Heart right ventricle (tissue), 16 donors: ENCODE data around the gene TIMM29. TPM values are rescaled to one million over a fixed set of nuclear protein-coding genes. Genes with fewer than 3 reads are reported as not detected.

Experiments used
- ATAC-seq, 8 donors: fragments of 200-7000 bp; cut with Tn5 transposase; one replicate each; pipeline ENCODE4 v1.9.1; 2020; ENCODE audit warnings: mild to moderate bottlenecking in 8 of 8, moderate library complexity in 8 of 8, moderate number of reproducible peaks in 1 of 8
- DNase-seq, 2 donors: peaks; one replicate each; pipeline ENCODE4 v3.0.0-alpha.2; 2020
- H3K27ac ChIP-seq, 10 donors: fragments of 200-600 bp; sonication (generic) in 2 of 10; one replicate each; pipeline versions ENCODE4 v1.5.0 to v1.8.0; 2020 to 2022; ENCODE audit warnings: mild to moderate bottlenecking in 3 of 10
- H3K27me3 ChIP-seq, 7 donors: fragments of 200-600 bp; one replicate each; pipeline ENCODE4 v1.8.0; 2021 to 2022; ENCODE audit warnings: mild to moderate bottlenecking in 2 of 7
- H3K36me3 ChIP-seq, 9 donors: fragments of 200-600 bp; sonication (generic) in 1 of 9; one replicate each; pipeline versions ENCODE4 v1.5.0 to v1.8.0; 2020 to 2022; ENCODE audit warnings: mild to moderate bottlenecking in 2 of 9
- H3K4me1 ChIP-seq, 9 donors: fragments of 200-600 bp; sonication (generic) in 1 of 9; one replicate each; pipeline versions ENCODE4 v1.5.0 to v1.8.0; 2020 to 2022; ENCODE audit warnings: mild to moderate bottlenecking in 4 of 9
- H3K4me3 ChIP-seq, 10 donors: fragments of 200-600 bp; sonication (generic) in 2 of 10; one replicate each; pipeline versions ENCODE4 v1.5.0 to v1.8.0; 2020 to 2022; ENCODE audit warnings: mild to moderate bottlenecking in 7 of 10, moderate library complexity in 2 of 10
- H3K9me3 ChIP-seq, 11 donors: fragments of 200-600 bp in 10 of 11; sonication (generic) in 2 of 11; one replicate each; pipeline versions ENCODE4 v1.5.0 to v1.8.0; 2013 to 2022; ENCODE audit warnings: mild to moderate bottlenecking in 2 of 11, control low read depth in 1 of 11, moderate library complexity in 1 of 11
- WGBS, 2 donors: extraction: QIAGEN DNeasy Blood & Tissue Kit; methylation state at CpG; one replicate each; pipeline ENCODE4 v1.1.7; 2013; ENCODE audit warnings: inconsistent platforms in 1 of 2; 5-methylcytosine and 5-hydroxymethylcytosine counted together
- intact Hi-C, 10 donors: fragments of 100-400 bp; cut with DNase I; formaldehyde crosslinking; loops; one replicate each; pipeline versions ENCODE4 v1.11.1 to v1.14.2; 2022
- polyA plus RNA-seq, 2 donors: library from polyadenylated mRNA; stranded (reverse); fragments of 200-250 nt; gene quantifications; one replicate each; pipeline ENCODE4 v1.2.3, GENCODE V29; 2013
- total RNA-seq, 10 donors: library from RNA; stranded (reverse); fragmentation: NEBNext Ultra II Directional in 3 of 10; extraction: Animal tissue kit (Norgen Biotek cat#: 25700) in 3 of 10; gene quantifications; one replicate each; pipeline versions ENCODE4 v1.2.1 to v1.2.4, GENCODE V29; 2021 to 2023
- TF ChIP-seq, protein P1 (sequence below), 9 donors: fragments of 200-600 bp; sonication (generic) in 2 of 9; IDR thresholded peaks; one replicate each; pipeline versions ENCODE4 v1.5.0 to v1.8.0; 2021 to 2022; ENCODE audit warnings: antibody characterized with exemption in 9 of 9, mild to moderate bottlenecking in 5 of 9, moderate library complexity in 1 of 9
- donor health status: Arrhythmogenic right ventricular cardiomyopathy.
- donor health status: ischemic (EF 13 %, LVEDD 7.1; RV severe dilation, severe dysfunction).
- donor health status: healthy with polysubstance abuse.
- donor health status: DM: no; HTN: yes; CAD: no.
- donor health status: DM: no; HTN: no; CAD: no.
- donor health status: ischemic (EF 25% LVEDD 6.9; RV normal size, moderate dysfunction).
- donor health status: ischemic (EF 25% LVEDD 5.7; RV mildly dilated, moderate dysfunction).
- donor health status: healthy.
- donor health status: DM: yes; HTN: yes; CAD: no.
- donor health status: Ischemic cardiomyopathy.
- donor health status: ischemic (EF 35%, LVEDD 5.7; RV mildly dilated, moderate dysfunction).
- donor health status: nonischemic (EF 11% LVEDD 7.7; RV severe dilation, severe dysfunction).
- donor health status: DM: yes; HTN: yes; CAD: no.
- donor health status: PGD.
- donor health status: ischemic (EF 29% LVEDD 5.4; RV normal size, mild dysfunction).
- donor health status: nonischemic (EF 23%, LVEDD 6.1; RV moderate dilation, normal function).

The TIMM29 gene
- total and polyA plus RNA-seq, 12 donors: 10.8 to 17.3 (median 14.7) TPM

DNA sequence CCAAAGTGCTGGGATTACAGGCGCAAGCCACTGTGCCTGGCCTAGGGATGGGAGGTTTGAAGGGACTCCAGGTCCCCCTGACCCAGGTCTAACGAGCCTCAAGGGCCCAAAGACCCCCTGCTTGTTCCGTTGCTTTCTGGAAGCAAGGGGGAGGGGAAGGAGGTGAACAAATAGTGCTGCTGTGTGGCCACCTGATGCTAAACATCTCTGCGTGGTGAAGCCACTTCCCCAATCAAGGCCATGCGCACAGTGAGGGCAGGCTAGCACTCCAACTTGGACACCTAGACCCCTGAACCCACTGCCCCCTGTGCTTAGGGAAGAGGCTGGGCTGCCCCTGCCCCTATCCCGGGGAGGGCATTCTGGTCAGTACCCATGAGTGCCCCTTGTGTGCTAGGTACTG, 33.2 kb upstream of the TIMM29 start:
- Histone ChIP-seq H3K4me3 (no peak overlapping the region), H3K36me3 (no peaks in the 10 kb centered on the region), H3K27me3 (no peaks in the 10 kb centered on the region), H3K27ac (no peak overlapping the region), H3K9me3 (no peaks in the 10 kb centered on the region), H3K4me1 (peaks cover 12 to 64% (median 41%) of the 10 kb centered on the region in 9 donors)
- TF ChIP-seq, protein P1, sequence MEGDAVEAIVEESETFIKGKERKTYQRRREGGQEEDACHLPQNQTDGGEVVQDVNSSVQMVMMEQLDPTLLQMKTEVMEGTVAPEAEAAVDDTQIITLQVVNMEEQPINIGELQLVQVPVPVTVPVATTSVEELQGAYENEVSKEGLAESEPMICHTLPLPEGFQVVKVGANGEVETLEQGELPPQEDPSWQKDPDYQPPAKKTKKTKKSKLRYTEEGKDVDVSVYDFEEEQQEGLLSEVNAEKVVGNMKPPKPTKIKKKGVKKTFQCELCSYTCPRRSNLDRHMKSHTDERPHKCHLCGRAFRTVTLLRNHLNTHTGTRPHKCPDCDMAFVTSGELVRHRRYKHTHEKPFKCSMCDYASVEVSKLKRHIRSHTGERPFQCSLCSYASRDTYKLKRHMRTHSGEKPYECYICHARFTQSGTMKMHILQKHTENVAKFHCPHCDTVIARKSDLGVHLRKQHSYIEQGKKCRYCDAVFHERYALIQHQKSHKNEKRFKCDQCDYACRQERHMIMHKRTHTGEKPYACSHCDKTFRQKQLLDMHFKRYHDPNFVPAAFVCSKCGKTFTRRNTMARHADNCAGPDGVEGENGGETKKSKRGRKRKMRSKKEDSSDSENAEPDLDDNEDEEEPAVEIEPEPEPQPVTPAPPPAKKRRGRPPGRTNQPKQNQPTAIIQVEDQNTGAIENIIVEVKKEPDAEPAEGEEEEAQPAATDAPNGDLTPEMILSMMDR (IDR thresholded peaks at IDR 0.05): no peak
- DNase-seq: no peak
- 86 to 88% methylated on average over 6 of the region's 6 CpGs for WGBS, 2 donors
- intact Hi-C loops: no loop called here
- ATAC-seq: no peak

DNA sequence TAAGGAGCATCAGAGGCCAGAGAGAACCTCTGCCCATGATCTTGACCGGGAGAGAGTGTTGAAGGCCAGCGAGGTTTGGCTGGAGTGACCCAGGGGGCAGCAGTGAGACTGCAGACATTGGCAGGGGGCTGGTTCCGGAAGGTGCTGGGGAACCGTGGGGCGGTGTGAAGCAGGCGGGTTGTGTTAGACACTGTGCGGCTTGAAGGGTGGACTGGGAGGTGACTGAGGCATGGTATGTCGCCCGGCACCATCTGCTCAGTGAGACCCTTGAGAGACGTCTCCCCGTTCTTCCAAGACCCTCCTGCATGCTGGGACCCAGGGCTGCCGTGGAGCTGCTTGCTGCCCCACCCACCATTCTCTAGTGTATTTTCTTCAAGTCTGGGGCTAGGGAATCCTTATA, 32.7 kb upstream of the TIMM29 start:
- no peaks in the 10 kb centered on the region for H3K27me3 ChIP-seq
- peaks cover 10 to 63% (median 40%) of the 10 kb centered on the region in 9 donors for H3K4me1 ChIP-seq
- H3K4me3 ChIP-seq: no peak overlapping the region
- no peak overlapping the region for H3K27ac ChIP-seq
- ATAC-seq (no peak), DNase-seq (no peak)
- no peaks in the 10 kb centered on the region for H3K9me3 ChIP-seq
- H3K36me3 ChIP-seq: no peaks in the 10 kb centered on the region
- intact Hi-C loops: no loop called here
- WGBS, 2 donors: 80 to 82% methylated on average over 12 of the region's 12 CpGs
- TF ChIP-seq, protein P1 (IDR thresholded peaks at IDR 0.05): no peak

DNA sequence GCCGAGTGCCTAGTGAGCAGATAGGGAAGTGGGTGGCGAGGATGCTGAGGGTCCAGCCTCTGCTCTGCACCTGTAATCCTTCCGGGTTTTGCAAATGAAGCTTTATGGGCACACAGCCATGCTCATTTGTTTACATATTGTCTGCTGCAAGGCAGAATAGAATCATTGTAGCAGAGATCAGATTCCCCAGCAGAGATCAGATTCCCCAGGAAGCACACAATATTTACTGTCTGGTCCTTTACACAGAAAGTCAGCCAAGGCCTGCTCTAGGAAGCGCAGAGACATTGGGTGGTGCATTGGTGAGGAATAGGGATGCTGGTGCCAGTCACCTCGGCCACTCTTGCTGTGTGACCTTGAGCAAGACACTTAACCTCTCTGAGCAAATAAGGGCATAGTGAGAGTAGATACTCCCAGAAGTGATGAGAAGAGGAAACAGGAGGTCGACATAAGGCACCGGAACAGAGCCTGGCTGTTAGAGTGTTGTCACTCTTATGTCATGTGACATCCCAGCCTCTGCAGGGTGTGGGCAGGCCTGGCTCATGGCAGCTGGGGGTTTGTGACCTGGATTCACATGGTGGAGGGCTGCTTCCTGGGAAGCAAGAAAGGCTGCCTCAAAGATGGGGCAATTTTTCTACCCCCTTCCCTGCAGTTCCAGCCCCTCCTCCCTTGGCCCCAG, 31.6 kb upstream of the TIMM29 start:
- no peaks in the 10 kb centered on the region for H3K36me3 ChIP-seq
- 60 to 62% methylated on average over 7 of the region's 7 CpGs for WGBS, 2 donors
- H3K9me3 ChIP-seq: no peaks in the 10 kb centered on the region
- H3K4me1 ChIP-seq: peaks cover 0 to 58% (median 30%) of the 10 kb centered on the region in 9 donors
- H3K4me3 ChIP-seq: no peak overlapping the region
- peak in 1 of 8 donors; percentile 16 for ATAC-seq
- TF ChIP-seq, protein P1 (IDR thresholded peaks at IDR 0.05): no peak
- H3K27me3 ChIP-seq: no peaks in the 10 kb centered on the region
- DNase-seq: no peak
- no peak overlapping the region for H3K27ac ChIP-seq
- intact Hi-C loops: no loop called here

DNA sequence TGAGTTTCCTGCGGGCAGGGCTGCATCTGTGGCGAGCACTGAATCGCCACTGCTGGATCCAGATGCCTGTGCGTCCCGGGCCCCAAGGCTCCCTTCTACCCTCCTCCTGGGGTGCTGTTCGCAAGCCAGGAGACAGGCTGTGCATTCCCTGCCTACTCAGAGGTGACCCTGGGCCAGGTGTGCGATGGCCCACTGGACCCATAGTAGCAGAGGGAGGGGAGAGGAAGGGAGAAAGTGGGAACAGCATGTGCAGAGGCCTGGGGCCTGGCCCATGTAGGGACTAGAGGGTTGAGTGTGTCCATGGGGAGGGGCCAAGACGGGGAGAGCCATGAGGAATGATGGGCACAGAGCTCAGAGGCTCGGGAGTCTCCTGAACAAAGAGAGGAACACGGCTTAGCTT, 30.0 kb upstream of the TIMM29 start:
- peaks cover 0 to 11% (median 3%) of the 10 kb centered on the region in 11 donors for H3K9me3 ChIP-seq
- intact Hi-C loops: no loop called here
- no peaks in the 10 kb centered on the region for H3K36me3 ChIP-seq
- DNase-seq (no peak), ATAC-seq (peak in 6 of 8 donors; percentile 4 to 46 (median 19))
- no peaks in the 10 kb centered on the region for H3K27me3 ChIP-seq
- no peak overlapping the region for H3K4me3 ChIP-seq
- peak overlapping the region in 4 of 10 donors; percentile 19 to 78 (median 50) for H3K27ac ChIP-seq
- H3K4me1 ChIP-seq: peaks cover 0 to 51% (median 23%) of the 10 kb centered on the region in 9 donors
- TF ChIP-seq, protein P1 (IDR thresholded peaks at IDR 0.05): no peak
- WGBS, 2 donors: 70 to 81% methylated on average over 9 to 10 of the region's 10 CpGs
